Stimulated activated CD4-positive, alpha-beta T cell treated with anti-CD3 and anti-CD28 coated beads, Interleukin-4, amount 100 ng/mL, for 24 hours (primary cell): ENCODE results near the gene CNTN5.
"Not testable (repeated sequence)": the region's sequence is repeated elsewhere in the genome, so short reads cannot be mapped to it uniquely, and the experiment has no call there.

Source experiments
- DNase-seq: peaks from one replicate; pipeline ENCODE4 v3.0.0-alpha.2; 2020

CNTN5 gene

GRCh38 chr11:99795999-99796398 is 775.2 kb downstream of the CNTN5 start:
- no peak for DNase-seq

DNA sequence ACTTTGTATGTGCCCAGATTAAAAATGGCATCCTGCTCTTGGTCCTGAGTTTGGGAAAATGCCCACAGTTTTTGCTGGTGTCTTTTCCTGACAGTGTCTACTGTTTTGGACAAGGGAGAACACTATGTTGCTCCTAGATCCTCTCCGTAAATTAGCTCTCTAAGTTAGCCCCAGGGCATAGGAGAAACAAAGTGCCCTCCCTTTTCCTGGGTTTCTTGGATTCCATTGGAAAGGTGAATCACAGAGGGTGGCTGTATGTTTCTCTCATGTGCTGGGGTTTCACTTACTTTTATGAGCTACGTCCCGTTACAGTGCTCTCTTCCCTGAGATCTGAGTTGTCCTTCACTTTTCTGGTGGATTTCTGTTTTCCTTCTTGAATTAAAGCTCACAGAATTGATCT is 782.8 kb downstream of the CNTN5 start:
- DNase-seq: no peak

GRCh38 chr11:99812516-99812915 is 791.8 kb downstream of the CNTN5 start:
- DNase-seq: no peak

DNA sequence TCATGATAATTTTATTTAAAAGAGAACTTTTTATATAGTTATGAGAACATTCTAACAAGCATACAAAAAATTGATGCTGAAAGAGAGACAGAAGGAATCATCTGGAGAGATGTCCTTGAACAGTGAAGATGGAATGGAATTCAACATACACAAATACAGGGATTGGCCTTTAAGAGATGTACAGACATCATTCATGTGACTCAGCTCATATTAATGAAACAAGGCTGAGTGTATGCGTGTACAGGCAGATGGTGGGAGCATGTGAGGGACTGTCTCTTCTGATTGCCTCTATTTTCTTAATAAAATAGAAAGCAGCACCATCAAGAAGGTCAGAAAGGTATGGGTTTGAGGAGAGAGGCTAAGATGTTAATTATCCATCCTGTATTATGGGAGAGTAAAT is 793.3 kb downstream of the CNTN5 start:
- no peak for DNase-seq

- DNase-seq: no peak
Measured at GRCh38 chr11:99814738-99815137, 794.0 kb downstream of the CNTN5 start.

- no peak for DNase-seq
Measured at GRCh38 chr11:99818991-99819390, 798.2 kb downstream of the CNTN5 start.

DNA sequence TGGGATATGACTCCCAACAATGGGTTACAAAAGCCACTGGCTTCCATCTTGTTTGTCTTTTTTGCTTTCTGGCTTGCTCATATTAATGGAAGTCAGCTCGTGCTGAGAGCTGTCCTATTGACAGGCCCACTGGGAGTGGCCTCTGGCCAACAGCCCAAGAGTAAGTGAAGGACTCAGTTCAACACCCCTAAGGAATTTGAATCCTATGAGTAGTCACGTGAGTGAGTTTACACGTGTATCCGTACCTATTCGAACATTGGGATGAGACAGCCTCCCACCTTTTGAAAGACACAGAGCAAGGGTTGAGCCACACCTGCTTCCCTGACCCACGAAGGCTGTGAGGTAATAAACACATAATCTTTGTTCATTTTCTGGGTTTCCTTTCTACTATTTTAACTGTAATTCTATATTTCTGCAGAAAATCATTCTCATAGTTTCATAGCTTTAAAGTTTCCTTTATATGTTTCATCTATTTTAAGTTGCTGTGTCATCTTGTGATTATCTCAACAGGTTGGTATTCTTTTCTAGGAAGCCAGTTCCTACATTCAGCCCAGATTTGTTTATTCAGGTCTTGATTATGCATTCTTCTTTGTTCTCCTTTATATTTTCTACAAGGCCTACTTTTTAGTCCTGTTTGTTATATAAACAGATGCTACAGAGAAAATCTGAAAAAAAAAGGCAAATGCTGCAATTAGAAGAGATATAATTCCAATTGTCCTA is 802.3 kb downstream of the CNTN5 start:
- DNase-seq: no peak

GRCh38 chr11:99836739-99837138 is 816.0 kb downstream of the CNTN5 start:
- DNase-seq: not testable (repeated sequence)

DNA sequence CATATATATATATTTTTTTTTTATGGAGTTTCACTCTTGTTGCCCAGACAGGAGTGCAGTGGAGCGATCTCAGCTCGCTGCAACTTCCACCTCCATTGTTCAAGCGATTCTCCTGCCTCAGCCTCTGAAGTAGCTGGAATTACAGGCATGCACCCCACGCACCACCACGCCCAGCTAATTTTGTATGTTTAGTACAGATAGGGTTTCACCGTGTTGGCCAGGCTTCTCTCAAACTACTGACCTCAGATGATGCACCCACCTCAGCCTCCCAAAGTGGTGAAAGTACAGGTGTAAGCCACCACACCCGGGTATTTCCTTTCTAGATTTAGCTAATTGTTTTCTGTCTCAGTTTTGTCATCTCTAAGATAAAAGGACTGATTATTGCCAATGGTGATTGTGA is 821.1 kb downstream of the CNTN5 start:
- DNase-seq: no peak

- no peak for DNase-seq
Measured at GRCh38 chr11:99865951-99866350, 845.2 kb downstream of the CNTN5 start.

DNA sequence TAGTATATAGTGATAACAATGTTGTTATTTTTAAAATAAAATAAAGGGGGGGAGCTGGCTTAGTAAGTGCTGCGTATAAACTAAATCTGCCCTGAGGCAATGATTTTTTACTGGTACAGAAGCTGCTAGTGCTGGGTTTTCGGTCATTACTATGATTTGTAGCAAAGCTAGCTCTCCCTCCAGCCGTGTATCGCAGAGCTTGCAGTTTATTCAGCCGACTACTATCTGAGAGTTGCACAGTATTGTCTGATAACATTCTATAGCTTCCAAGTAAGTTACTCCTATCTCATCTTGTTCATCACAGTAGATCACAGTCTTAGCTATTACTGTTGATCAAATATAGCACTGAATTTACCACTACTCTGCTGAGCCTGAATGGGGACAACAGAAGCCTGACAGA is 860.9 kb downstream of the CNTN5 start:
- DNase-seq: no peak

DNA sequence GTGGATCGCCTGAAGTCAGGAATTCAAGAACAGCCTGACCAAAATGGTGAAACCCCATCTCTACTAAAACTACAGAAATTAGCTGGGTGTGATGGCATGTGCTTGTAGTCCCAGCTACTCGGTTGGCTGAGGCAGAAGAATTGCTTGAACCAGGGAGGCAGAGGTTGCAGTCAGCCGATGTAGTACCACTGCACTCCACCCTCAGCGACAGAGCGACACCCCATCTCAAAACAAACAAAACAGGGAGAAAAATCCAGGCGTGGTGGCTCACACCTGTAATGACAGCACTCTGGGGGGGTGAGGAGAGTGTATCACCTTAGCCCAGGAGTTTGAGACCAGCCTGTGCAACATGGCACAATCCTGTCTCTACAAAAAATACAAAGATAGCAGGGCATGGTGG is 864.0 kb downstream of the CNTN5 start:
- no peak for DNase-seq

- no peak for DNase-seq
Measured at GRCh38 chr11:99887481-99887880, 866.7 kb downstream of the CNTN5 start.

DNA sequence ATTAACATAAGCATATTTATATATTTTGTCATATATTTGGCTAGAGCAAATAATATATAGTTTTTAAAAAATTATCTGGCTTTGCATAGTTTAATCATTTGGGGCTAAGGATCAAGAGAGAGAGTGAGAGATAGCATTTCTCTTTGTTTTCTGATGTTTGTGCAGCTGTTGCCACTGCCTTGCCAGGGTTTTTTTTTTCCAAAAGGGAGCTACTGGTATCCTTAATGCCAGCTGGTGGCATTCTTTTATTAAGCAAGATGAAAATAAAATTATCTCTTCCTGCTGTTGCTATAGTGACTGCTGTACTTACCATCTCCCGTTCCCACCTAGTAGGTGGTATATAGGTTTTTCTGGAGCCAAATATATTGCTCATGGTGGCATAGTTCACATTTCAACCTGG is 873.1 kb downstream of the CNTN5 start:
- no peak for DNase-seq

GRCh38 chr11:99901175-99901574 is 880.4 kb downstream of the CNTN5 start:
- DNase-seq: no peak

GRCh38 chr11:99911116-99911515 is 890.4 kb downstream of the CNTN5 start:
- DNase-seq: no peak

DNA sequence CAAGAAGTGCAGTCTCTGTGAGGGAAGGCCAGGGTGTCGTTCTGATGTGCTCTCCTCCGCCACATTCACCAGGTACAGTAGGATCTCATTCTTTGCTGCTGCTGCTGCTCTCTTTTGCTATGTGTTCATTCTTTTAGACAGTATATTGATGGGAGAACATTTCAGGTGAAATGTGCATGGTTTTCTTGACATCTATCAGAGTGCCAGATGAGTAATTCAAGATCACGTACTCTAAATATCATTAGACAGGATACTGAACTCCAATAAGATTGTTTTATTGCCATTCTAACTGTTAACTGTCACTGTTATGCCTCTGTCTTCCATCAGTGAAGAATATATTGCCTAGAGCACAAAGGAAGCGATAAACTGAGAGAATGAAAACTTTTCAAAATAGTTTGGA is 895.3 kb downstream of the CNTN5 start:
- DNase-seq: no peak

DNA sequence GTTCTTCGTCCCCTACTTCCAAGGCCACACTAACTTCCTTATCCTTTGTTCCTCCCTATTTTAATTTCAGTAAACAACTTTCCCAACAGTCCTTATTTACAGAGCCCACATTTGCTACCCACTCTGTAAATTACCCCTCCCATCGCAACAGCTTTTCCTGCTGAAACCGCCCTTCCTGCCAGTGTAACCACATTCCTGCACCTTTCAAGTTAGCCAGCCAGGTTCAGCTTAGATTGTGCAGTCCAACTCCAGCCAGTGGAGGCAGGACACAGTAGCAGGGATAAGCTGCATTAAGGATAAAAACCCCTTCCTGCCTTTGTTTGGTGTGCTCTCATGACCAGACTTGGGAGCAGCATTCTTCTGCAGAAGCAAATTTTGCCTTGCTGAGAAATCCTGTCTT is 898.0 kb downstream of the CNTN5 start:
- no peak for DNase-seq

GRCh38 chr11:99920956-99921355 is 900.2 kb downstream of the CNTN5 start:
- DNase-seq: no peak

DNA sequence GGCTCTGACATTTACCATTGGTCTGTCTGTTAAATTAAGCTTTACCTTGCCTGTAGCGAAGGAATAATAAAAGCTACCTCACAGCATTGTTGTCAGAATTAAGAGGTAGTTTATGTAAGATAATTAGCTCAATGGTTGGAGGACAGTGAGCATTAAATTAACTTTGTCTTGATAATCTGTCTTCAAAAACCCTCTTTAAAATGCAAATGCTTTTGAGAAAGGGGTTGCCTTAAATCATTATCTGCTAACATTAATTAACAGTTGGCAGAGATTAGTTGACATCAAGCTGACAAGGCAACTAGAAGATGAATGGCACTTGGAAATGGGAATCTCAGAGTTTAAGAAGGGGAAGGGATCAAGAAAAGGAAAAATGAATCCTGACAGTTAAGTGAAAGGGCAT is 905.2 kb downstream of the CNTN5 start:
- no peak for DNase-seq

- no peak for DNase-seq
Measured at GRCh38 chr11:99932684-99933083, 911.9 kb downstream of the CNTN5 start.

DNA sequence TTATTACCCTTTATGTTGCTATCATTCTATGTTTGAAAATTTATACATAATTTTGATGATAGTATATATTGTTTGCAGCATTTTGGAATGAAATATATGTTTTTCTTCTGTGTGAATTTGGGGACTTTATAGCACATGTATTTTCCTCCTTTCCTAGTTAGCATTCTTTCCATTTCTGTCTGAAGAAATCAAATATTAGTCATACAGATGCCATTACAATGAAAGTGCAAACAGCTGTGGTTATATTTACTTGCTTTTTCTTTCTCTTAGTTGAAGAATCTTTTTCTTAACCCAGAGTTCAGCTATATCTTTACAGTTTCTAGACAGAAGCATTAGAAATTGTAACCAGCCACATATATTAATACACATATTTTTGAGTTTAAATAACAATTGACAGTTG is 913.3 kb downstream of the CNTN5 start:
- no peak for DNase-seq

DNA sequence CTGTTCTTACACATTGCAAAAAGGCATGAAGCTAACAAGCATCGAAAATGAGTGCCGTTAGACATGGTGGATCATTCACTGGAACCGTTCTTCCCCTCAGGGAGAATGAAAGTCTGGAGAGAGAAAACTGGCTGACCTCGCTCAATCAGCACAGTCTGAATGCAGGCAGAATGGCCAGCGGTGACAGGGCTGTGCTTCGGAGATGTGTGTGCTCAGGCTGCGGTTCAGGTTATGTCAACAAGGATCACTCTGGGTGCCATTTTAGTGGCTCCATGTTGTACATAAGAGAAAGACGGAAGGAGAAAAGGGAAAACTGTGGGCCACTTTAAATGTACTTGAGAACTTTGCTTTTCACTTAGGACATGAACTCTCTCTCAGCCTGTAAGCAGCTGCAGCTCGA is 916.6 kb downstream of the CNTN5 start:
- DNase-seq: no peak

- no peak for DNase-seq
Measured at GRCh38 chr11:99952816-99953215, 932.1 kb downstream of the CNTN5 start.

GRCh38 chr11:99960536-99960935 is 939.8 kb downstream of the CNTN5 start:
- DNase-seq: no peak

- DNase-seq: no peak
Measured at GRCh38 chr11:99968336-99968735, 947.6 kb downstream of the CNTN5 start.
